GM23338 (cell line): ENCODE data around the gene PVALB.

ENCODE experiments used
- EZH2 ChIP-seq: fragments of 200-600 bp; sonication (generic); IDR thresholded peaks from one replicate; pipeline ENCODE4 v1.8.0; 2017; ENCODE audit warnings: antibody characterized with exemption, mild to moderate bottlenecking, low read depth; ENCODE audit not compliant: unreplicated experiment
- EZH2phosphoT487 ChIP-seq: fragments of 200-600 bp; sonication (generic); IDR thresholded peaks from one replicate; pipeline ENCODE4 v1.8.1; 2018; ENCODE audit warnings: antibody characterized with exemption; ENCODE audit not compliant: unreplicated experiment
- JUNB ChIP-seq: IDR thresholded peaks from one replicate; pipeline ENCODE4 v1.6.1; 2016; ENCODE audit warnings: antibody characterized with exemption; ENCODE audit not compliant: unreplicated experiment
- NANOG ChIP-seq: IDR thresholded peaks from 2 replicates; pipeline ENCODE4 v1.6.1; 2016; ENCODE audit warnings: antibody characterized with exemption, borderline replicate concordance
- POLR2AphosphoS5 ChIP-seq: IDR thresholded peaks from 2 replicates; pipeline ENCODE4 v1.6.1; 2016; ENCODE audit warnings: antibody characterized with exemption, low read depth
- ZNF114 ChIP-seq: fragments of 250-450 bp; sonication (Bioruptor Pico); IDR thresholded peaks from 2 replicates; pipeline ENCODE4 v1.5.0; 2020; ENCODE audit warnings: mild to moderate bottlenecking, moderate library complexity
- TF ChIP-seq, protein P1 (sequence below), 2 experiments: fragments of 200-600 bp in 1 of 2; sonication (generic) in 1 of 2; conservative IDR thresholded peaks; 2 replicates each; pipeline versions ENCODE4 v1.5.1 to v1.6.1; 2016 to 2017; ENCODE audit warnings: antibody characterized with exemption in 2 of 2, low read depth in 2 of 2, mild to moderate bottlenecking in 2 of 2, moderate library complexity in 1 of 2
- TF ChIP-seq, protein P2 (sequence below): IDR thresholded peaks from one replicate; pipeline ENCODE4 v1.6.1; 2018; ENCODE audit warnings: antibody characterized with exemption; ENCODE audit not compliant: unreplicated experiment

DNA sequence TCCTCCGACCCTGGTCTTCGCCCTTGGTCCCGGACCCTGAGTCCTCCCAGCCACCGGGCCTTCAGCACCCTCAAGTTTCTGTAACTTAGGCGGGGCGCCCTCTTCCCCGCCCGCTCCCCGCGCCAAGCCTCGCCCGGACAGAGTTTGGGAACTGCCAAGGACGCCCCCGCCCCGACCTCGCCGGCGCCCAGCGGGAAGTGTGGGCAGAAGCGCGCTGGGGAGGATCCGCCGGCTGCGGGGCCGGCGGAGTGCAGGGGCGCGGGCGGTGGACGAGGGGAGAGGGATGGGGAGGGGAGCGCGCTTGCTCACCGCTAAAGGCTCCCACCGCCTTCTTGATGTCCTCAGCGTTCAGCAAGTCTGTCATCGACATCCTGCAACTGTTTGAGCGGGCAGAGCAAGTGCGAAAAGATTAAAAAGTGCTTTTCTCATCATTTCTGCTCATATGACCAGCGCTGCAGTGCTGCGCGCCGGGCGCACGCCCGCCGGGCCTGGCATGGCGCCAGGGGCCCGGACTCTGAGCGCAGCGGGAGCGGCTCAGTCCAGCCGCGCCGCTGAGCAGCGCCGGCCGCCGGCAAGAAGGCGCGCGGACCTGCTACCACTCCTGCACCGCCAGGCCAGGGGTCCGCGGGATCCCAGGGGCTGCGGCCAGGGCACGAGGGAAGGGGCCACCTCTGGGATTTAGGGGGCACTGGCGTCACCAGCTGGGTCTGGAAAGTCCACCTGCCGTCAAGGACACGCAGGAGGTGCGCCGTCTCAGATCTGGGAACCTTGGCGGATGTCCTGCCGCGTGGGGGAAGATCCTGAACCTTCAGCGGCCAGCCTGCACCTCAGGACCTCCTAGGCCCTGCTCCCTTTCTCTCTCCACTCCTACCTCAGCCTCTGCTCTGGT lies at the start of gene PVALB:
- TF ChIP-seq, protein P1, sequence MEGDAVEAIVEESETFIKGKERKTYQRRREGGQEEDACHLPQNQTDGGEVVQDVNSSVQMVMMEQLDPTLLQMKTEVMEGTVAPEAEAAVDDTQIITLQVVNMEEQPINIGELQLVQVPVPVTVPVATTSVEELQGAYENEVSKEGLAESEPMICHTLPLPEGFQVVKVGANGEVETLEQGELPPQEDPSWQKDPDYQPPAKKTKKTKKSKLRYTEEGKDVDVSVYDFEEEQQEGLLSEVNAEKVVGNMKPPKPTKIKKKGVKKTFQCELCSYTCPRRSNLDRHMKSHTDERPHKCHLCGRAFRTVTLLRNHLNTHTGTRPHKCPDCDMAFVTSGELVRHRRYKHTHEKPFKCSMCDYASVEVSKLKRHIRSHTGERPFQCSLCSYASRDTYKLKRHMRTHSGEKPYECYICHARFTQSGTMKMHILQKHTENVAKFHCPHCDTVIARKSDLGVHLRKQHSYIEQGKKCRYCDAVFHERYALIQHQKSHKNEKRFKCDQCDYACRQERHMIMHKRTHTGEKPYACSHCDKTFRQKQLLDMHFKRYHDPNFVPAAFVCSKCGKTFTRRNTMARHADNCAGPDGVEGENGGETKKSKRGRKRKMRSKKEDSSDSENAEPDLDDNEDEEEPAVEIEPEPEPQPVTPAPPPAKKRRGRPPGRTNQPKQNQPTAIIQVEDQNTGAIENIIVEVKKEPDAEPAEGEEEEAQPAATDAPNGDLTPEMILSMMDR (conservative IDR thresholded peaks at IDR 0.05; ENCODE audit: low read depth in 2 of 2), result no peak
- TF ChIP-seq EZH2 (peak; percentile 29), POLR2AphosphoS5 (0 out of 2 replicates have a peak, but pooled peaks have one; percentile 30), NANOG (no peak), EZH2phosphoT487 (no peak), ZNF114 (no peak), JUNB (no peak)
- TF ChIP-seq, protein P2, sequence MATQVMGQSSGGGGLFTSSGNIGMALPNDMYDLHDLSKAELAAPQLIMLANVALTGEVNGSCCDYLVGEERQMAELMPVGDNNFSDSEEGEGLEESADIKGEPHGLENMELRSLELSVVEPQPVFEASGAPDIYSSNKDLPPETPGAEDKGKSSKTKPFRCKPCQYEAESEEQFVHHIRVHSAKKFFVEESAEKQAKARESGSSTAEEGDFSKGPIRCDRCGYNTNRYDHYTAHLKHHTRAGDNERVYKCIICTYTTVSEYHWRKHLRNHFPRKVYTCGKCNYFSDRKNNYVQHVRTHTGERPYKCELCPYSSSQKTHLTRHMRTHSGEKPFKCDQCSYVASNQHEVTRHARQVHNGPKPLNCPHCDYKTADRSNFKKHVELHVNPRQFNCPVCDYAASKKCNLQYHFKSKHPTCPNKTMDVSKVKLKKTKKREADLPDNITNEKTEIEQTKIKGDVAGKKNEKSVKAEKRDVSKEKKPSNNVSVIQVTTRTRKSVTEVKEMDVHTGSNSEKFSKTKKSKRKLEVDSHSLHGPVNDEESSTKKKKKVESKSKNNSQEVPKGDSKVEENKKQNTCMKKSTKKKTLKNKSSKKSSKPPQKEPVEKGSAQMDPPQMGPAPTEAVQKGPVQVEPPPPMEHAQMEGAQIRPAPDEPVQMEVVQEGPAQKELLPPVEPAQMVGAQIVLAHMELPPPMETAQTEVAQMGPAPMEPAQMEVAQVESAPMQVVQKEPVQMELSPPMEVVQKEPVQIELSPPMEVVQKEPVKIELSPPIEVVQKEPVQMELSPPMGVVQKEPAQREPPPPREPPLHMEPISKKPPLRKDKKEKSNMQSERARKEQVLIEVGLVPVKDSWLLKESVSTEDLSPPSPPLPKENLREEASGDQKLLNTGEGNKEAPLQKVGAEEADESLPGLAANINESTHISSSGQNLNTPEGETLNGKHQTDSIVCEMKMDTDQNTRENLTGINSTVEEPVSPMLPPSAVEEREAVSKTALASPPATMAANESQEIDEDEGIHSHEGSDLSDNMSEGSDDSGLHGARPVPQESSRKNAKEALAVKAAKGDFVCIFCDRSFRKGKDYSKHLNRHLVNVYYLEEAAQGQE, result no peak
